GM18868 (cell line): ENCODE results near the gene CLEC16A.
A peak's percentile ranks its signal among the peaks of the same experiment; 100 is the strongest.
"Not testable (repeated sequence)": the region's sequence is repeated elsewhere in the genome, so short reads cannot be mapped to it uniquely, and the experiment has no call there.

ENCODE experiments used
- ATAC-seq: cut with Tn5 transposase; IDR thresholded peaks from one replicate; pipeline ENCODE4 v1.9.1; 2021; ENCODE audit warnings: mild to moderate bottlenecking, moderate library complexity; ENCODE audit not compliant: unreplicated experiment

CLEC16A gene

GRCh38 chr16:11094075-11094856 is 149.9 kb downstream of the CLEC16A start:
- peak; percentile 62 for ATAC-seq

GRCh38 chr16:11094857-11095565 is 150.6 kb downstream of the CLEC16A start:
- peak; percentile 35 for ATAC-seq

- no peak for ATAC-seq
Observed at GRCh38 chr16:11095935-11096334, 151.6 kb downstream of the CLEC16A start.

GRCh38 chr16:11097094-11097786 is 152.9 kb downstream of the CLEC16A start:
- ATAC-seq, result no peak

- no peak for ATAC-seq
Observed at GRCh38 chr16:11097787-11098167, 153.4 kb downstream of the CLEC16A start.

GRCh38 chr16:11098601-11099390 is 154.4 kb downstream of the CLEC16A start:
- no peak for ATAC-seq

GRCh38 chr16:11099672-11100205 is 155.4 kb downstream of the CLEC16A start:
- ATAC-seq, result peak; percentile 41

GRCh38 chr16:11100239-11100750 is 155.9 kb downstream of the CLEC16A start:
- ATAC-seq, result peak; percentile 46

GRCh38 chr16:11101283-11101682 is 156.9 kb downstream of the CLEC16A start:
- ATAC-seq, result no peak

GRCh38 chr16:11101695-11102522 is 157.5 kb downstream of the CLEC16A start:
- ATAC-seq, result no peak

GRCh38 chr16:11102523-11102898 is 158.1 kb downstream of the CLEC16A start:
- no peak for ATAC-seq

GRCh38 chr16:11103301-11103700 is 158.9 kb downstream of the CLEC16A start:
- ATAC-seq, result not testable (repeated sequence)

- peak; percentile 9 for ATAC-seq
Observed at GRCh38 chr16:11104168-11105037, 160.0 kb downstream of the CLEC16A start.

GRCh38 chr16:11105038-11105903 is 160.9 kb downstream of the CLEC16A start:
- ATAC-seq, result peak; percentile 68

- ATAC-seq, result no peak
Observed at GRCh38 chr16:11106726-11107125, 162.4 kb downstream of the CLEC16A start.

GRCh38 chr16:11107780-11108465 is 163.6 kb downstream of the CLEC16A start:
- ATAC-seq, result no peak

GRCh38 chr16:11108466-11108805 is 164.1 kb downstream of the CLEC16A start:
- no peak for ATAC-seq
